ENCODE measurements around the gene RHOT2.

RHOT2 gene

DNA sequence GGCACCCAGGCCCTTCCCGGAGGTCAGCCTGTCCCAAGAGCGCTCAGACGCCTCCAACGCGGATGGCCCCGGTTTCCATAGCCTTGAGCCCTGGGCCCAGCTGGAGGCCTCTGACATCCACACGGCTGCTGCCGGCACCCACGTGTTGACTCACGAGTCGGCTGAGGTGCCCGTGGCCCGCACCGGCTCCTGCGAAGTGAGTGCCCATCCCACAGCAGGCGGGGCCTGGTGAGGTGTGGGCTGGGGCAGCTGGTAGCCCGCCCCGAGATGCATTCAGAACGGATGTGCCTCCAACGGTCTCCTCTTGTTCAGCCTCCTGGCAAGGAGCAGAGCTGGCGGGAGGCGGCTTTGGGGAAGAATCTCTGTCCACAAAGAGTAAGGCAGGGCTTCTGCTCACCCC lies 16.1 kb upstream of the RHOT2 start:
- H3K36me3 ChIP-seq (ENCODE audit: control insufficient read depth, insufficient read depth, low read length), result peaks cover 22% of the 10 kb centered on the region
- no peaks in the 10 kb centered on the region for H3K9me3 ChIP-seq (ENCODE audit: control insufficient read depth, insufficient read depth, low read length)

DNA sequence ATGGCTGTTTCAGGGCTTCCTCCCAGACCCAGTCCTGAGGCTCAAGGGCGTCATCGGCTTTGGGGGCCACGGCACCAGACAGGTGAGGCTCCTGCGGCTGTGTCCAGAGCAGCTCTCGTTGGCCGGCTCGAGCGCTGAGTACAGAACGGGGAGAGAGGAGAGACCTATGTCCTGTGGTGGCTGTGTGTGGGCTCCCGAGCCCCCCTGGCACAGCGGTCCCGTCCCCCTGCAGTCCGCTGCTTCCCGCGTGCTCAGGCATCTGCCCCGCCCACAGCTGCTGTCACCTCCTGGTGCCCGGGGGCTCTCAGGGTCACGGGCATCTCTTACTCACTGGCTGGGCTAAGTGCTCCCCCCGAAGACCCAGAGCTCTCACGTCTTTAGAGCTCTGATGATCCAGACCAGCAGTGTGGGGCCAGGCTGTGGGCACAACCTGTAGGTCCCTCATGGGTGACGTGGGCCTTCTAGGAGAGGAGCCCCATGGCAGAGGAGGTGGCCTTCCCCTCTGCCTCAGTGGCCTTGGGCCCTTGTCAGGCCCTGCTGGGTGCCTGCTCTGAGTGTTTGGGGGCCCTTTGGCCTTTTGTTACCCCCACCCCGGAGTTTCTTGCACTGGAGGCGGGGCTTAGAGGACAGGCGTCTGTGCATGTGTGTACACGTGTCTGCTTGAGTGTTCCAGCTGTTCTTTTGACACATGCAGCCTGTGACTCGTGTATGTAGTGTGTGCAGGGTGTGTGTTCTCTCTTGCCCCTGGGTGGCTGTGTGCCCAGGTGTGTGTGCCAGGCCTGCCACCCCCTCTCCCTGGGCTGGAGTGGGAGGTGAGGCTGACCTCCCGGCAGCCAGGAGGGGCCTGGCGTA lies 15.3 kb upstream of the RHOT2 start:
- Histone ChIP-seq H3K9me3 (ENCODE audit: control insufficient read depth, insufficient read depth, low read length) (no peaks in the 10 kb centered on the region), H3K4me1 (ENCODE audit: control insufficient read depth, insufficient read depth, low read length) (peaks cover 4% of the 10 kb centered on the region; the same call in 1 of the 2 replicates), H3K36me3 (ENCODE audit: control insufficient read depth, insufficient read depth, low read length) (peaks cover 28% of the 10 kb centered on the region), H3K9ac (ENCODE audit: low read depth, low read length) (no peak overlapping the region), H3K4me3 (ENCODE audit: low read depth, low read length) (no peak overlapping the region), H3K27ac (ENCODE audit: low read depth, low read length) (no peak overlapping the region), H3K27me3 (ENCODE audit: control insufficient read depth, insufficient read depth, low read length) (no peaks in the 10 kb centered on the region)

More for the DNA sequence above, 16.1 kb upstream of the RHOT2 start:
- Histone ChIP-seq H3K4me3 (ENCODE audit: low read depth, low read length) (no peak overlapping the region), H3K27ac (ENCODE audit: low read depth, low read length) (no peak overlapping the region), H3K27me3 (ENCODE audit: control insufficient read depth, insufficient read depth, low read length) (no peaks in the 10 kb centered on the region), H3K9ac (ENCODE audit: low read depth, low read length) (no peak overlapping the region), H3K4me1 (ENCODE audit: control insufficient read depth, insufficient read depth, low read length) (peaks cover 4% of the 10 kb centered on the region; the same call in 1 of the 2 replicates)

DNA sequence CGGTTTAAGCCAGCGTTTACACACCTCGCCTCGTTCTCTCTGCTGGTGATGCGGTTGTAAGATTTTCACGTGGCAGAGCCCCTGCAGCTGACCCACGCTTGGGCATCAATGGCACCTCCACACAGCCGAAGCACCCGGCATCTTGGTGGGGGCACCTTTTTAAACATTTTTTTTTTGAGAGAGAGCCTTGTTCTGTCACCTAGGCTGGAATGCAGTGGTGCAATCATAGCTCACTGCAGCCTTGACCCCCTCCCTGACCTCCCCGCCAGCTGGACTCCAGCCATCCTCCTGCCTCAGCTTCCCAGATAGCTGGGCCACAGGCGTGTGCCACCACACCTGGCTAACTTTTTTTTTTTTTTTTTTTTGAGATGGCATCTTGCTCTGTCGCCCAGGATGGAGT lies 13.9 kb upstream of the RHOT2 start:
- no peaks in the 10 kb centered on the region for H3K9me3 ChIP-seq (ENCODE audit: control insufficient read depth, insufficient read depth, low read length)
- no peaks in the 10 kb centered on the region for H3K27me3 ChIP-seq (ENCODE audit: control insufficient read depth, insufficient read depth, low read length)
- no peaks in the 10 kb centered on the region for H3K4me1 ChIP-seq (ENCODE audit: control insufficient read depth, insufficient read depth, low read length)
- H3K27ac ChIP-seq (ENCODE audit: low read depth, low read length), result no peak overlapping the region
- no peak overlapping the region for H3K4me3 ChIP-seq (ENCODE audit: low read depth, low read length)
- H3K36me3 ChIP-seq (ENCODE audit: control insufficient read depth, insufficient read depth, low read length), result peaks cover 41% of the 10 kb centered on the region
- H3K9ac ChIP-seq (ENCODE audit: low read depth, low read length), result no peak overlapping the region

DNA sequence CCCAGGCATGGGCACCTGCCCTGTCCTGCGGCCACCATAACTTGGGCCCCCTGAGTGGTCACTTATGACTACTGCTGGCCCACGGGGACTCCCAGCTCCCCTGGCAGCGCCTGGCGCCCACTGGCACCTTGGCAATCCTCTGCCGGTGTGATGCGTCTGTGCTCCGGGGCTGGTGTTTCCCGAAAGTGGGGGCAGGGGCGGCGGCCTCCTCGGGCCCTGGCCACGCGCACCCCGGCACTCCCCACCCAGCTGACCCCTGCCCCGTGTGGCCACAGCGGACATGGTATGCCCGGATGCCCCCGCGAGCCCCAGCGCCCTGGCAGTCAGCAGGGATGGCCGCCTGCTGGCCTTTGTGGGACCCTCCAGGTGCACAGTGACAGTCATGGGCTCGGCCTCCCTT lies 10.4 kb upstream of the RHOT2 start:
- H3K4me1 ChIP-seq (ENCODE audit: control insufficient read depth, insufficient read depth, low read length), result no peaks in the 10 kb centered on the region
- H3K36me3 ChIP-seq (ENCODE audit: control insufficient read depth, insufficient read depth, low read length), result peaks cover 42% of the 10 kb centered on the region
- no peak overlapping the region for H3K9ac ChIP-seq (ENCODE audit: low read depth, low read length)

DNA sequence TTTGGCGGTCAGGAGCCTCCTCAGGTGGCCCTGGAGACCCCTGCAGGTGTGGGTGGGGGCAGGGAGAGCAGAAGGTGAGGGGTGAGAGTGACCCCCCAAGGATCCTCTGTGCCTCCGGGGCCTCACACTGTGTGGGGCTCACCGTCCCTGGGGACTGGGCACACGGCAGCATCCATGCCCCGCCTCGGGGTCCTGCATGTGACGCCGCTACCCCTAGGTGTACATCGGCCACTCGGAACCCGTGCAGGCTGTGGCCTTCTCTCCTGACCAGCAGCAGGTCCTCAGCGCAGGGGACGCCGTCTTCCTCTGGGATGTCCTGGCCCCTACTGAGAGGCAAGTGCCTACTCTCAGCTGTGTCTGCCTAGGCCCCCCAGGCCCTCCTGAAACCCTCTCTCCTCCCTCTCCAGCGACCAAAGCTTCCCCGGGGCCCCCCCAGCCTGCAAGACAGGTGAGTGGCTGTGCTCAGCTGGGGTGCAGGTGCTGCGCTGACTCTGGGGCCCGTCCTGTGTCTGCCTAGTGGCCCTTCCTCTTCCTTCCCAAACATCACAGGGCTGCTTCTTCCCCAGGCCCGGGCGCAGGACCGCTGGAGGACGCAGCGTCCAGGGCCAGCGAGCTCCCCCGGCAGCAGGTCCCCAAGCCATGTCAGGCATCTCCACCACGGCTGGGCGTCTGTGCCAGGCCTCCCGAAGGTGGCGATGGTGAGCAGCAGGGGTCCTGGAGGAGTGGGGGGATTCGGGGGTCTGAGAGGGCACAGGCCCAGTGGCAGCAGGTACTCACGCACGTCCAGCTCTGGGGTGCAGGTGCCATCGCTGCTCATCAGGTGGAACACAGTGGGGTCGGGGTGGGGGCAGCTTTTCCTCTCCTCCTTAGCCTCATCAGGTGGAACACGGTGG lies 9.0 kb upstream of the RHOT2 start:
- Histone ChIP-seq H3K4me3 (ENCODE audit: low read depth, low read length) (no peak overlapping the region), H3K9ac (ENCODE audit: low read depth, low read length) (no peak overlapping the region), H3K9me3 (ENCODE audit: control insufficient read depth, insufficient read depth, low read length) (no peaks in the 10 kb centered on the region), H3K27ac (ENCODE audit: low read depth, low read length) (no peak overlapping the region), H3K36me3 (ENCODE audit: control insufficient read depth, insufficient read depth, low read length) (peaks cover 37% of the 10 kb centered on the region), H3K4me1 (ENCODE audit: control insufficient read depth, insufficient read depth, low read length) (no peaks in the 10 kb centered on the region), H3K27me3 (ENCODE audit: control insufficient read depth, insufficient read depth, low read length) (no peaks in the 10 kb centered on the region)

More for the DNA sequence above, 10.4 kb upstream of the RHOT2 start:
- H3K27ac ChIP-seq (ENCODE audit: low read depth, low read length), result no peak overlapping the region
- H3K4me3 ChIP-seq (ENCODE audit: low read depth, low read length), result no peak overlapping the region
- no peaks in the 10 kb centered on the region for H3K9me3 ChIP-seq (ENCODE audit: control insufficient read depth, insufficient read depth, low read length)
- no peaks in the 10 kb centered on the region for H3K27me3 ChIP-seq (ENCODE audit: control insufficient read depth, insufficient read depth, low read length)

DNA sequence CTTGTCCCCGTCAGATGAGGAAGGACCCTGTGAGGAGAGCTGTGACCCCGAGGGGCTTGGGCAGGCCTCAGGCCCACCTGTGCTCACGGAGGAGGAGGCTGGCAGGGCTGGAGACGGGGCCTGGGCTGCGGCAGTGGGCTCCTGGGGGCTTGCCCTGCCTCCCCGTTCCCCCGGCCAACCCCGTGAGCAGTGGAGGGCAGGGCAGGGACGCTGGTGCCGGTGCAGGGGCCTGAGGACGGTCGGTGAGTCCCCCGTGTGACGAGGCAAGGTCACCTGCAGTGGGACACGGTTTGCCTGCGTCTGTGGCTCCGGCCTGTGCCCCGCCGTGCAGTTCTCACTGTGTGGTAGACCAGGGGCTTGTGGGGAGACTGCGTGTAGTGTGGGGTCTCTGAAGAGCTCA lies 8.3 kb upstream of the RHOT2 start:
- no peaks in the 10 kb centered on the region for H3K4me1 ChIP-seq (ENCODE audit: control insufficient read depth, insufficient read depth, low read length)
- H3K9me3 ChIP-seq (ENCODE audit: control insufficient read depth, insufficient read depth, low read length), result no peaks in the 10 kb centered on the region
- H3K27me3 ChIP-seq (ENCODE audit: control insufficient read depth, insufficient read depth, low read length), result no peaks in the 10 kb centered on the region
- H3K9ac ChIP-seq (ENCODE audit: low read depth, low read length), result no peak overlapping the region
- peaks cover 35% of the 10 kb centered on the region for H3K36me3 ChIP-seq (ENCODE audit: control insufficient read depth, insufficient read depth, low read length)
- no peak overlapping the region for H3K27ac ChIP-seq (ENCODE audit: low read depth, low read length)
- H3K4me3 ChIP-seq (ENCODE audit: low read depth, low read length), result no peak overlapping the region

GRCh38 chr16:660132-660458 lies 7.8 kb upstream of the RHOT2 start:
- Histone ChIP-seq H3K36me3 (ENCODE audit: control insufficient read depth, insufficient read depth, low read length) (peaks cover 35% of the 10 kb centered on the region), H3K27me3 (ENCODE audit: control insufficient read depth, insufficient read depth, low read length) (no peaks in the 10 kb centered on the region), H3K9me3 (ENCODE audit: control insufficient read depth, insufficient read depth, low read length) (no peaks in the 10 kb centered on the region), H3K27ac (ENCODE audit: low read depth, low read length) (no peak overlapping the region), H3K4me3 (ENCODE audit: low read depth, low read length) (no peak overlapping the region), H3K9ac (ENCODE audit: low read depth, low read length) (no peak overlapping the region), H3K4me1 (ENCODE audit: control insufficient read depth, insufficient read depth, low read length) (no peaks in the 10 kb centered on the region)

DNA sequence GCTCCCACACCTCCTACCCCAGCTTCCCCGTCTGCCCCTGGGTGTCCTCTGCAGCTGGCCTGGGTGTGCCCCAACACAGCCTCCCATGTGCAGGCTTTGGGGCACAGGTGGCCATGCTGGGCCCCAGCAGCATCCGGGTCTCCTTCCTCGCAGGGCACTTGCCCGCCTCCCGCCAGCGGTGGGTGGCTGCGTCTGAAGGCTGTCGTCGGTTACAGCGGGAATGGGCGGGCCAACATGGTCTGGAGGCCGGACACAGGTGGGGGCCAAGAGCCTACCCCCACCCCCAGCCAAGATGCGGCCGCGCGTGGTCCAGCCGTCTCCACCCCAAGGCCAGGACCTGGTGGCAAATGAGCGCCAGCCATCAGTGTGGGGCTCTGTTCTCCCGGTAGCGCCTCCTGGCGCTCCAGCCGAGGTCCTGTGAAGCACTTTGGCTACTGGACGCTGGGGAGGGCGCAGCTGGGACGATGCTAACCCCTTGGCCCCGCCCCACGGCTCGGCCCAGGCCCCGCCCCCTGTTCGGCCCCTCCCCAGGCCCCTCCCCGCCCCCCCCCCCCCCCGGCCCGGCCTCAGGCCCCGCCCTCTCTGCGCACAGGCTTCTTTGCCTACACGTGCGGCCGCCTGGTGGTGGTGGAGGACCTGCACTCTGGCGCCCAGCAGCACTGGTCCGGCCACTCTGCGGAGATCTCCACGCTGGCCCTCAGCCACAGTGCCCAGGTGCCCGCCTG lies 7.3 kb upstream of the RHOT2 start:
- Histone ChIP-seq H3K27ac (ENCODE audit: low read depth, low read length) (no peak overlapping the region), H3K4me3 (ENCODE audit: low read depth, low read length) (no peak overlapping the region), H3K9ac (ENCODE audit: low read depth, low read length) (no peak overlapping the region), H3K9me3 (ENCODE audit: control insufficient read depth, insufficient read depth, low read length) (no peaks in the 10 kb centered on the region), H3K27me3 (ENCODE audit: control insufficient read depth, insufficient read depth, low read length) (no peaks in the 10 kb centered on the region), H3K4me1 (ENCODE audit: control insufficient read depth, insufficient read depth, low read length) (no peaks in the 10 kb centered on the region), H3K36me3 (ENCODE audit: control insufficient read depth, insufficient read depth, low read length) (peaks cover 30% of the 10 kb centered on the region)

DNA sequence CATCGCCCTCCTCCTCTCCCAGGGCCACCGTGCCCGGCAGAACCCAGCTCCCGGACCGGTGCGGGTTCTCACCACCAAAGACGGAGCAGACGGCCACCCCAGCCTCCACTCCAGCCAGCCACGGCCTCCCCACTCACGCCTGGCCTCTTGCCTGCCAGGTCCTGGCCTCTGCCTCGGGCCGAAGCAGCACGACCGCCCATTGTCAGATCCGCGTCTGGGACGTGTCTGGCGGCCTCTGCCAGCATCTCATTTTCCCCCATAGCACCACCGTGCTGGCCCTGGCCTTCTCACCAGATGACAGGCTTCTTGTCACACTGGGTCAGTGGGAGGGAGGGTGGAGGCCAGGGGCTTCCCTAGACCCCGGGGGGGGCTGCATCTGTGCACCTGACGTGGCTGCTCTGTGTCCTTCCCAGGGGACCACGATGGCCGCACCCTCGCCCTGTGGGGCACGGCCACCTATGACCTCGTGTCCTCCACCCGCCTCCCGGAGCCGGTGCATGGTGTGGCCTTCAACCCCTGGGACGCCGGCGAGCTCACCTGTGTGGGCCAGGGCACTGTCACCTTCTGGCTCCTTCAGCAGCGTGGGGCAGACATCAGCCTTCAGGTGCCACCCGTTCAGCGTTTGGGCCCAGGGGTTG lies 6.6 kb upstream of the RHOT2 start:
- no peak overlapping the region for H3K4me3 ChIP-seq (ENCODE audit: low read depth, low read length)
- H3K27ac ChIP-seq (ENCODE audit: low read depth, low read length), result no peak overlapping the region

DNA sequence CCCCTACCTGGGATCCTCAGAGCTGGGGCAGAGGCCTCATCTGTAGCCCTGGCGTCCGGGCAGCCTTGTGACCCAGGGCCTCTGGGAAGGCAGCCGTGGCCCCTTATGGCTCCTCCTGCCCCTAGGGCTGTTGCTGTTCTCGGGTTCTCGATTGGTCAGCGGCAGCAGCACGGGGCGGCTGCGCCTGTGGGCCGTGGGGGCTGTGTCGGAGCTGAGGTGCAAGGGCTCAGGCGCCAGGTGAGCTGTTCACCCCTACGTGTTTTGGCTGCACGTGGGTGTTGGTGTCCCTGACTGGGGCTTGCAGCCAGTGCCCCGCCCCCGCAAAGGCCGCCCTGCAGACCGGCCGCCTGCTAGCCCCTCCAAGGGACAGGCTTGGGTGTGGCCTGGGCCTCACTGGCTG lies 5.8 kb upstream of the RHOT2 start:
- peaks cover 30% of the 10 kb centered on the region for H3K36me3 ChIP-seq (ENCODE audit: control insufficient read depth, insufficient read depth, low read length)
- H3K27ac ChIP-seq (ENCODE audit: low read depth, low read length), result no peak overlapping the region
- no peaks in the 10 kb centered on the region for H3K4me1 ChIP-seq (ENCODE audit: control insufficient read depth, insufficient read depth, low read length)
- H3K9ac ChIP-seq (ENCODE audit: low read depth, low read length), result no peak overlapping the region
- no peaks in the 10 kb centered on the region for H3K9me3 ChIP-seq (ENCODE audit: control insufficient read depth, insufficient read depth, low read length)
- H3K27me3 ChIP-seq (ENCODE audit: control insufficient read depth, insufficient read depth, low read length), result no peaks in the 10 kb centered on the region
- H3K4me3 ChIP-seq (ENCODE audit: low read depth, low read length), result no peak overlapping the region

More for the DNA sequence above, 6.6 kb upstream of the RHOT2 start:
- Histone ChIP-seq H3K9ac (ENCODE audit: low read depth, low read length) (no peak overlapping the region), H3K4me1 (ENCODE audit: control insufficient read depth, insufficient read depth, low read length) (no peaks in the 10 kb centered on the region), H3K27me3 (ENCODE audit: control insufficient read depth, insufficient read depth, low read length) (no peaks in the 10 kb centered on the region), H3K36me3 (ENCODE audit: control insufficient read depth, insufficient read depth, low read length) (peaks cover 28% of the 10 kb centered on the region), H3K9me3 (ENCODE audit: control insufficient read depth, insufficient read depth, low read length) (no peaks in the 10 kb centered on the region)

Measured in HUES48 (cell line).